Stimulated activated CD8-positive, alpha-beta memory T cell treated with anti-CD3 and anti-CD28 coated beads, Interleukin-7, amount 100 ng/mL, for 4 hours (primary cell): Measurements from ENCODE around the gene CNFN.

Experiments used
- DNase-seq, 2 donors: peaks; one replicate each; pipeline ENCODE4 v3.0.0-alpha.2; 2020; ENCODE audit warnings: low read depth in 2 of 2

CNFN gene

DNA sequence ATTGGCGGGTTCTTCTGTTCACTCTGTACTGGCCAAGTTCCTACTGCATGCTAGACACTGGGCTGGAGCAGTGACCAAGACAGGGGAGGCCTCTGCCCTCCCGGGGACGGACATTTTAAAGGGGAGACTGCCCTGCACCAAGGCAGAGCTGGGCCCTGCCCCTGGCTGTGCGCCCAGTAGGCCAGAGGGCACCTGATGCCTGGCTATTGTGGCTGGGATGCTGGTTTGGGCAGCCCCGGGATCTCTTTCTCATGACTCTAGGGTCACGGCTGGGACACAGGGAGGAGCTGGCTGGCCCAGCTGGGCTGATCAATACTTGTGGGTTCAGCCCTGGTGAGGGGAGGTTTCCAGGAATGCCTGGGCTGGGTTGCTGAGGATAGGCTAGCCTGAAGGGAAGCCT is 19.4 kb upstream of the CNFN start:
- no peak for DNase-seq

DNA sequence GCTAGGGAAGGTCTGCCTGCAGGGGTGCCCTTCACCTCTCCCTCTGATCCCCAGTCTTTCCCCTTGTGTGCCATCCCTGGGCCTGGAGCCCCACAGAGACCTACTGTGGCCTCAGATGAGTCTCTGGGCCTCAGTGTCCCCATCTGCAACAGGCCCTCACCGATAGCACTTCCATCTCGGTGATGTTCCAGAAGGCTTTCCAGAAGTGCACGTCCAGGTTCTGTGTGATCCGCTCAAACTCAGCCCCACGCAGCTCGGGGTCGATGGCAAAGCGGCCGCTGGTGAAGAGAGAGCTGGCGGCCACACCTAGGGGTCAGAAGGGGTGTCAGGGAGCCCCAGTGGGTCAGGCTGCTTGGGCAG is 17.7 kb upstream of the CNFN start:
- no peak for DNase-seq

DNA sequence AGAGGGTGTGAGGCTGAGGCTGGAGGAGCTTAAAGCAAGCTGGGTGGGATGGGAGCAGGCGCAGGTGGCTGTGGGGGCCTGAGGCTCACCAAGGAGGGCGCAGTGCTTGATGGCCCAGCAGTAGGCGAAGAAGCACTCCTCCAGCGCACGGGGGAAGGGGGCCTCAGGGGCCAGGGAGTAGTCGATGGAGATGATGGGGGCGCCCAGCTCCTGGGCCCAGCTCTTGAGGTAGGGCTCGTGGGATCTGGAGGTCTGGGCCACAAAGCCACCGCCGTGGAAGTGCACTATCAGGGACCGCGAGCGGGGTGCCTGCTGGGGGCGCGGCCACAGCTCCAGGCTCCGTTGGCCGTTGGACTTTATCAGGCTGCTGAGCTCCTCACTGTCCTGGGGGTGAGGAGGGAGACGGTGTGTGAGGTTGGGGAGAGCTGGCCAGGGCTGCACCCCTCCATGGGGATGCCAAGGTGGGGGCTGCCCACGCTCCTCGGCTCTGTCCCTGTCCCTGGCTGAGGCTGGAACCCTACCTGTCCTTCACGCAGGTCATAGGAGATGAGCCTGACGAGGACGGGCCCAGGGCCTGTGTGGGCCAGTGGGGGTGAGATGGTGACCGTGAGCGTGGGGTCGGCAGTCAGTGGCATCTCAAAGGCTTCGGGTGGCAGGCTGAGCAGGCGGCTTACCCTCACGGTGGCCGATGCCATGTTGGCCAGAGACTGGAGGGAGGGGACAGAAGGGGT is 17.2 kb upstream of the CNFN start:
- DNase-seq: no peak

DNA sequence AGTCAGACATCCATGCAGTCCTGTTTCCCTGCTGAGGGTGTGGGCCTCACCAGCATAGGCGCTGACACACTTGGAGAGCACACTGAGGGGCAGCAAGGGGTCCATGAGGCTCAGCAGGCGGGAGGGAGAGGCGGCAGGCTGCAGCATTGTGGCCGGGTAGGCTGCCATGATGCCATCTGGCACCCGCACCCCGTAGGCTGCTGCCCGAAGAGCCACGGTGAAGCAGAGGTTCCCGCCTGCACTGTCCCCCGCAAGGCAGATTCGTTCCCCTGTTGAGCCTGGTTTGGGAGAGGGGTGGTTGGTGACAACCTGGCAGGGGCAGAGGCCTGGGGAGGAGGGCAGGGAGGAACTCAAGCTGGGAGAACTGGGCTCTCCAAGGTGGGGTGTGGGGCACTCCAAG is 16.0 kb upstream of the CNFN start:
- DNase-seq: no peak

DNA sequence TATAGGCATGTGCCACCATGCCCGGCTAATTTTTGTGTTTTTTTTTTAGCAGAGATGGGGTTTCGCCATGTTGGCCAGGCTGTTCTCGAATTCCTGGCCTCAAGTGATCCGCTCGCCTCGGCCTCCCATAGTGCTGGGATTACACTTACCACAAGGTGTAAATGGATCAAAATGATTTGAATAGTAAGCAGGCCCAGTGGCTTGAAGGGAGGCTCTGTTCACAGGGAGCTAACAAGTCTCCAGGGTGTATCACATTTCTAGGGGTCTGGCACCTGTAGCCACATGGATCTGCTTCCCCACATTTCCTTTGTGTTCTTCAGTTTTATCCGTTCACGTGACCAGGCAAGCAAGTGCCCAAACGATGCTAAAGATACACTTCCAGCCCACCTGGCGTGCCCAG is 13.5 kb upstream of the CNFN start:
- DNase-seq: no peak

DNA sequence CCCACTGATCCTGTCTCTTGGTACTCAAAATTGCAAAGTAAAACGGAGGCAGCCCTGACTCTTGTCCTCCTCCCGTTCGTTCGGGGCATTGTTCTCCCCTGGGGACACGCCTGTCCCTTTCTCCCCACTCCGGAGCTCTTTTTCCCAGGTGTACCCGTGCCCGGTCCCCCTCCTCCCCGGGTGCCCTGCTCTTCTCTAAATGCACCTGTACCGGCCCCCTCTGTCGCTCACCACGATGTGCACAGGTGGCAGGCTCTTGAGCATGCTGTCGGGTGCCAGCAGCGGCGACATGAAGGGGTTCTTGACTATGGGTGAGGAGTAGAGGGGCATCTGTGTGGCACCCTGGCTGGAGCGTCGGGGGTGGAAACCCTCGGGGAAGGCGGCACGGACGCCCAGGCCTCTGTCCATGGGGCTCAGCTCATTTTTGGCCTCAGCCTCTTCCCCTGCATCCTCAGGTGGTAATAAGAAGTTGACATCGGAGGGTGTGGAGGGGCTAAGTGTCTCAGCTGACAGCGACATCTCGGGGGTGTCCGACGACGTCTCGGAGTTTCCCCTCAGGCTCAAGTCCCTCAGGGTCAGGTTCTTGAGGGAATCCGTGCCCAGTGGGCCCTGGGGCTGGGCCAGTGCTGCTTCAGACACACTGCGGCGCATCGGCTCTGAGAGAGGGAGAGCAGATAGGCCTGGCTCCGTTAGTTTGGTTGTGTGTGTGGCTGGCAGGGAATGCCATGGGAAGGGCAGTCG is 12.4 kb upstream of the CNFN start:
- DNase-seq: no peak

DNA sequence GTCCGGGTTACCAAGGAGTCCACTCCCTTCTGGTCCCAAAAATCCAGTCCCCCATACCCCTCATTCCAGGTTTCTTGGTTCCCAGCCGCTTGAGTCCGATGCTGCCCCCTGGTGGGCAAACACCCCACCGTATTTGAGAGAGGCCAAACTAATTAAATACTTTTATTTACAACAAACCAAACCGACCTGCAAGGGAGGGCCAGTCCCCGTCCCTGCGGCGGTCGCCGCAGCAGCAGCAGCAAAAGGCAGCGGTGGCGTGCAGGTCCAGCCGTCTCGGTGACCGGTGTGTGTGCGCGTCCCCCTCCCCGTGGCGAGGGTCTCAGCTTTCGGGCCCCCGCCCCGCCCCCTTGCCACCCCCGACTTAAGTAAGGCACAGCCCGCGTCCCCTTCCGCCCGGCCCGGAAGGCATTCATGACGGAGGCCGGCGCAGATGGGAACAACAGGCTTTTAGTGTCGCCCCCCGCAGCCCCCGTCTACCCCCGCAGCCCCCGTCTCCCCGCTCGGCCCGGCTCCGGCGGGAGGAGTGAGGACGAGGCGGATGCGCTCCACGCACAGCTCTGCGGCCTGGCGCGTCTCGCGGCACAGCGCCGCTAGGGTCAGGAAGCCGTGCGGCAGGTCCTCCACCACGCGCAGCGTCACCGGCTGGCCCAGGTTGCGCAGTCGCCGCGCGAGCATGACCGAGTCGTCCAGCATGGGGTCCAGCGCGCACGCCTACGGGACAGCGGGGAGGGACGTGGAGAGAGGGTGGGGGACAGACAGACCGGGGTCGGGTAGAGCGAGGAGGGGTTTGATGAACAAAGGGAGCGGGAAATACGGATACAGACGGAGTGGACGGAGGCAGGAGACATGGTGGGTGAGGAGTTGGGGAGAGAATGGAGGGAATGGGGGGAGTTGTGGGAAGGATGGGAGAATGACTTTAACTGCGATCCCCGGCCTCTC is 11.5 kb upstream of the CNFN start:
- DNase-seq: peak; percentile 53 to 55

DNA sequence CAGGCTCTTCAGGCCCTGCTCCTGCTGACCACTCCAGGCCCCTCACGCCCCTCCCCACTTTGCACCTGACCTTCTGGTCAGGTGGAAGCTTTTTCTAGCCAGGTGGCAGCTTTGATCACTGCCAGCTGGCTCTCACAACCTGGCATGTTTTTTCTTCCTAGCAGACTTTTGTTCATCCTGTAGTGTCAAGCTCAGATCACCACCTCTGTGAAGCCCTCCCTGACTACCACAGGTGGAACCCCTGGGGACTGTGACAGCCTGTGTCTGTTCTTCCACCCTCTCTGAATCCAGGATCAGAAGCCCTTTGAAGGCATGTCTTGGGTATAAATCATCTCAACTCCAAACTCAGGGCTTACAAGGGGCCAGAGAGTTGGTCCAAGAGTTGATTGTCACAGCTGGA is 10.3 kb upstream of the CNFN start:
- no peak for DNase-seq

DNA sequence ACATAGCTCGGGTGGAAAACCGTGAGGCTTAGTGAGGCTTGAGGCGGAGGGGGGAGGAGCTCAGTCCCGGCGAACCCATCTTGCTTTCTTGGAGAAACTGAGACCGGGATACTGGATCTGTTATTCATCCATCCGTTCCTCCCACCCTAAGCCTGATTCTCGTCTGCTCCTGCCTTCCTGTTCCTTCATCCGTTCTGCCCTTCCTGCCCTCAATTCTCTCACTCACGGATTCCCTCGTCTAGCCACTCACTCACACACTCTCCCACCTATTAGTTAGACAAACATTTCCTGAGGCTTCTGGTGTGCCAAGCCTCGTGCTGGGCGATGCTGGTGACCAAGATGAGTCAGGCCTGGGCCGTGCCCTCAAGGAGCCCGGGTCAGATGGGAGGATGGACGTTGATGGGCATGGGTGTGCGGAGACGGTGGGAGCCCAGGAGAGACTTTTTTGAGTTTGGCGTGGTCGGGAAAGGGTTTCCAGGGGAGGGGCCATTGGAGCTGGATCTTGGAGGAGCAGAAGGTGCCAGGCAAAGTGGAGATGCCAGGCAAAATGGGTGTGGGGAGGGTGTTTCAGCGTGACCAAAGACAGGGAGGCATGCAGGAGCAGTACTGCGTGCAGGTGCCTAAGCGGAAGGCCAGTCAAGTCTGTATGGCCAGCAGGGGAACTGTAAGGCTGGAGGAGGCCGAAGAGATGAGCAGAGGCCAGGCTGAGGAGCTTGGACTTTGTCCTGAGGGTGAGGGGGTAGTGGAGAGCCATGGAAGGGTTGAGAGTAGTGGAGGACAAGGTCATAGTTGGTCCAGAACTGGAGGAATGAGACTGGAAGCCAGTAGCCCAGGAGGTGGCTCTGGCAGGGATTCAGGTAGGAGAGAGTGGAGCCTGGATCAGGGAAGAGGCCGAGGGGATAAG is 7.4 kb upstream of the CNFN start:
- DNase-seq: no peak

DNA sequence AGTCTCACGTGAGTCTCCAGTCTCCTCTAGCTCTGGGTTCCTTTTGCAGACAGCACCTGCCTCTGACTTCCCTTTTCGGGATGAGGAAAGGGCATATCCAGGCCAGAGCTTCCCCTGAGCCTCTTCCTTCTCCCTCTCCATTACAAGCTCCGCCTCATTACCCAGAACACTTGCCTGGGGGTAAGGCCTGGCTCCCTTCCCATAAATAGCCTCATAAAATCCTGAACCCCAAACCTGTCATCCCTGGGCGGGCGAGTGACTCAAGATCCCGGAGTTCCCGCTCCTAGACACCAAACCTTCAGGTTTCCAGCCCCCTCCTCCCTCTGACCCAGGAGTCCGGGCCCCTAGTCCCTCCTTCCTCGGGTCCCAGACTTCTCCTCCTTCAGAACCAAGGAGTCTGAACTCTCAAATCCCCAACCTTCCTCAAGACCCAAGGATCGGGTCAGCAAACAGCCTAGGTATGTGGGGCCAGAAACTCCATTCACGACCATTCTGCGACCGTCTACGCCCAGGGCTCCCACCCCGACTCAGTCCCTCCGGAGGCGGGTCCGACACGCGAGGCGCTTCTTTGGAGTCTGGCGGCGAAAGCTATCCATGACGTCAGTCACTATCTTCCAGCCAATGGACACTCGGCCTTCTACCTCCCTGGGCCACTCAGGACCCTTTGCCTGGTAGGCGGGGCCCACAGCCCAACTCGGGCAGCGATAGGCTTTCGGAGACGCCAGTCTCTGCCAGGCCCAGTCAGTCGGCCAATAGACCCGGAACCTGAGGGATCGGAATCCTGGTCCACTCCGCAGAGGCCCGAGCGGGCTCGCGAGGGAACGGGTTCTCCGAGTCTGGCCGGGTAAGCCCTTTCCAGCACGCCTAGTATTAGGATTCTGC is 6.5 kb upstream of the CNFN start:
- DNase-seq: peak; percentile 85 to 89

DNA sequence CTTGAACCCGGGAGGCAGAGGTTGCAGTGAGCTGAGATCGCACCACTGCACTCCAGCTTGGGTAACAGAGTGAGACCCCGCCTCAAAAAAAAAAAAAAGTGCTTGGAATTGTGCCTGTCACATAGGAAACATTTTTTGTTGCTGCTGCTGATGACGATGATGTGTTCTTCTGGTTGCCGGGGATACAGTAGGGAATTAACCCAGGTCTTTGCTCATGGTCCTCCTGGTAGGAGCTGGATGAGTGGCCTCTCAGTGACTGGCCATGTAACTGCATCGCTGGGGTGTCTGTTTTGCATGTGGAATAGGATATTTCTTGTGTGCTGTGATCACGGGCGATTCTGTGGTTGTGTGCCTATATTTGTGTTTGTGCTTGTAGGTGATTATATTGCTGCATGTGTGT is 4.7 kb upstream of the CNFN start:
- DNase-seq: no peak

DNA sequence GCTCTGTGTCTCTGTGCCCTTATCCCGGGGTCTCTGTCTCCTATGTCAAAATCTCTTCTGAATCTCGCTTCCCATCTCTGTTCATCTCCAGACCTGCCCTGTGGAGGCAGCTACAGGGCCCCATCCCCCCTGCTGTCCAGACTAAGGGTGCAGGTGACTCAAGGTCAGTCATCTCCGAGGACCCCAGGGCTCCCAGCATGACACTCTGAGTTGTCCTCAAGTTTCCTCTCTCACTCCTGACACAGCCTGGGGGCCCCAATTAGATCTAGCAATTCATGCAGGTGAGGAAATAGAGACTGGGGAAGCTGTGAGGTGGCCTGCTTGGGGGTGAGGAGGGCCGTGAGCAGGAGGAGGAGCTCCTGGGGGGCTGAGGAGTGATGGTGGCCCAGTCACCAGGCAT is 2.1 kb upstream of the CNFN start:
- no peak for DNase-seq

DNA sequence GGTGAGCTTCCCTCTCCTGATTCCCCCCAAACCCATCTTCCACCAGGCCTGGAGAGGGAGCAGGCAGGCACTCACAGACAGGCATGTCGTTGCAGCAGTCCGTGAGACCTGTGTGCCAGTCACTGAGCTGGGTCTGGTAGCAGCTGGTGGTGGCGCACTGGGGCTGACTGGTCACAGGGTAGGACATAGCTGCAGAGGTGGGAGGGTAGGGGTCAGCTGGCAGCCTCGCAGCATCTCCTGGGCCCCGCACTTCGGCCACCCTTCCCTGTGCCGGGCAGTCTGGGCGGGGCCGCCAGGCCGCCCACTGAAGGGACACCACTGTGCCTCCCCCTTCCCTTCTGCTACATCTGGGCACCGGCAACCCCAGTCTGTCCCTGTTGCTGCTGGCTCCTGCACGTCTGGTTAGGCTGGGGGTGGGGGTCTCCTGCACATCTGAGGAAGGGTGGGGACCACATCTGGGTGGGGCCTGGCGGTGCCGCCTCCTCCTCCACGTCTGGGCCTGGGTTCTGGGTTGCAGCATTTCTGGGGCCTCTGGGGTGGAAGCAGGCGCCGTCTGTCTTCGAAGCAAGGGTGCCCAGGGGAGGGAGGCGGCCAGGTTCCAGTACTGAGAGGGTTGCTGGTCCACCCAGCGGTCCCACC is 1.1 kb downstream of the CNFN start:
- DNase-seq: no peak

DNA sequence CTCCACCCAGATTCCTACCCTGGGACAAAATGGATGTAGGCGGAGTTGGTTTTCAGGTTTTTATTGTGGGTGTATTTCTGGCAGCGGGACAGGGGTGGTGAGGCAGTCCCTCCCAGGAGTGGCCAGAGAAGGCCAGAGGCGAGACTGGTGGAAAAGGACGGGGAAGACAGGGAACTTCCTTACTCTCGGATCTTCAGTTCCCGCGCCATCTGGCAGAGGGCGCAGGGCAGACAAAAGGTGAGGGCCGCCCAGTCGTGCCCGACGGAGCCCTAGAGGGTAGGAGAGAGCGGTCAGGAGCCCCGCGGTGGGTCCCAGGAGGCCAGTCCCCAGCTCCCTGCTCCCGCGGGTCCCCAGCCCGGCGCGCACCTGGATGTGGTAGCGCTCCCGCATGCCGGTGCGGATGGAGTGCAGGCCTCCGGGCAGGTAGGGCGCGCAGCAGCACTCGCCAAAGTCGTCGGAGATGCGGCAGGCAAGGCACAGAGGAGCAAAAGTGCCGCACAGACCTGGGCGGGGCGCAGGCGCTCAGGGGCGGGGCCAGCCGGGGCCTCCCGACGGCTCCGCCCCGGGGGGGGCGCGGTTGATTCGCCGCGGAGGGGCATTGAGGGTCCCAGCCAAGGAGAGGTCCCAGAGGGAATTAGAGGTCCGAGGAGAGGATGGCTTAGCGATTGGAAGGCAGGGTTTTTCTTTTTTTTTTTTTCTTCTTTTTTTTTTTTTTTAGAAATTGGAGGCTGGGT is 3.0 kb downstream of the CNFN start:
- DNase-seq: peak; percentile 13 to 56

DNA sequence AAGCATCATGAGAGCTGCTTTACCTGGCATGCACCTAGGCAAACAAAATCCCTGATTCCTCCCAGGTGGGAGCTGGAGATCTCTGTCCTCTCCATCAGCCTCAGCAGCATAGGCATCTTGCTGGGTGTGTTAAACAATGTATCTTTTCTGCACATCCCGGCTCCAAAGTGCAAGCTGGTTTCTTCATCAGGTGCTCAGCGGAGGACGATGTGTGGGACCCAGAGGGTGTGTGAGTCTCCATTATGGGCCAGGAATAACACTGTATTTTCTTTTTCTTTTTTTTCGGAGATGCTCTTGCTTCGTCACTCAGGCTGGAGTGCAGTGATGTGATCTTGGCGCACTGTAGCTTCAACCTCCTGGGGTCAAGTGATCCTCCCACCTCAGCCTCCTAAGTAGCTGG is 9.9 kb downstream of the CNFN start:
- DNase-seq: no peak

DNA sequence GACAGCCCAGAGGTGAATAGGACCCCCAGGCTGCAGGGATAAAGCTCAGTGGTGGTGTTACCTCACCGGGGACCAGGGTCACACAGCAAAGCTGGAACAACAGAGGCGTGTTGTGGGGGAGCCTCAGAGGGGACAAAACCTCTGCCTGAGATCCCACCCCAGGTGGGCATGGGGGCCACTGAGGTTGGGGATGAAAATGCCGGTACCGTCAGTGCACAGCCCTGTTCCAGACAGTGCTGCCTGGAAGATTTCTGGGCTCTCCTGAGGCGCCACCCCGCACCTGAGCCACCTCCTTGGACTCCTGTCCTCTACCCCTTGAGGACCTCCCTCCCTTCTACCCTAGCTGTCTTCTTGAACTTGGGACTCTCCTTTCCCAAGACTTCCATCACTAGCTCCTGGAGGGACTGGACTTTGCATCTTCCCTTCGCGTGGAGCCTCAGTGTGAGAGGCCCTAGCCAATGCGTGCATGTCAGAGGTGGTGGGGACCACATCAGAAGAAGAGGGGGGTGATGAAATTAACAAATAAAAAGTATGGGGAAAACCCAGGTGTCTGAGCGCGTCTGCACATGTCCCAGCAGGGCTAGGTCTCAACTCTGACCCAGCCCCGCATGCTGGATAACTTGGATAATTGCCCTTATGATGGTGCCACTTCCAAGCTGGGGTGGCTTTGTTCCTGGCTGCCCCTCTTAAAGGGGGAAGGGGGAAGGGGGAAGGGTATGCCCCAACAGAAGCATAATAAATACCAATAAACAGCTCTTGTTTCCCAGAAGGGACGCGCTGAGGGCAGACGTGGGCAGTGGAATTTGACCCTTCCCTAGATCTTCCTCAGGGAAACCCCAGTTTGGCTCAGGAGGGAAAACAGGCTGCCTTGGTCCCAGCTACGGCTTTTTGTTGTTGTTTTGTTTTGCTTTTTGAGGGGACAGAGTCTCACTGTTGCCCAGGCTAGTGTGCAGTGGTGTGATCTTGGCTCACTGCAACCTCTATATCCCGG is 11.6 kb downstream of the CNFN start:
- DNase-seq: no peak

DNA sequence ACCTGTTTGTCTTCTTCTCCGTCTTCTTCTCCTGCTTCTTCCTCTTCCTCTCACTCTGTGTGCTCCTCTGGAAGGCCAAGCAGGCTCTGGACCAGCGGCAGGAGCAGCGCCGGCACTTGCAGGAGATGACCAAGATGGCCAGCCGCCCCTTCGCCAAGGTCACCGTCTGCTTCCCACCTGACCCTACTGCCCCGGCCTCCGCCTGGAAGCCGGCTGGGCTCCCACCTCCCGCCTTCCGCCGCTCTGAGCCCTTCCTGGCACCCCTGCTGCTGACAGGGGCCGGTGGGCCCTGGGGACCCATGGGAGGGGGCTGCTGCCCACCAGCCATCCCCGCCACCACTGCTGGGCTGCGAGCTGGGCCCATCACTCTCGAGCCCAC is 13.9 kb downstream of the CNFN start:
- no peak for DNase-seq
